ENCODE results near the gene ITM2B.
A peak's percentile ranks its signal among the peaks of the same experiment; 100 is the strongest.
"Not testable (repeated sequence)": the region's sequence is repeated elsewhere in the genome, so short reads cannot be mapped to it uniquely, and the experiment has no call there.

ITM2B gene

GRCh38 chr13:48233046-48233888 is at the start of gene ITM2B:
Gene ITM2B (plus strand): TSS chr13:48233206. CDS start chr13:48233361, 155 bp downstream.
- Histone ChIP-seq H3K9ac (ENCODE audit: low read depth, low read length) (peak within 1 kb of the TSS; percentile 96), H3K9me3 (ENCODE audit: control insufficient read depth, insufficient read depth, low read length) (no peaks in the 10 kb centered on the region), H3K36me3 (ENCODE audit: insufficient read depth, low read length) (0 out of 2 replicates have a peak, but pooled peaks cover 6% of the 10 kb centered on the region), H3K4me1 (ENCODE audit: insufficient read depth, low read length) (peaks cover 27% of the 10 kb centered on the region)

- Histone ChIP-seq H3K4me1 (ENCODE audit: insufficient read depth, low read length) (peaks cover 11% of the 10 kb centered on the region), H3K9ac (ENCODE audit: low read depth, low read length) (no peak overlapping the region), H3K36me3 (ENCODE audit: insufficient read depth, low read length) (no peaks in the 10 kb centered on the region), H3K9me3 (ENCODE audit: control insufficient read depth, insufficient read depth, low read length) (no peaks in the 10 kb centered on the region)
Observed at GRCh38 chr13:48184260-48184659, 48.7 kb upstream of the ITM2B start.

- Histone ChIP-seq H3K9me3 (ENCODE audit: control insufficient read depth, insufficient read depth, low read length) (no peaks in the 10 kb centered on the region), H3K9ac (ENCODE audit: low read depth, low read length) (no peak overlapping the region), H3K36me3 (ENCODE audit: insufficient read depth, low read length) (no peaks in the 10 kb centered on the region), H3K4me1 (ENCODE audit: insufficient read depth, low read length) (peaks cover 11% of the 10 kb centered on the region)
Observed at GRCh38 chr13:48185018-48185417, 48.0 kb upstream of the ITM2B start.

GRCh38 chr13:48186722-48187121 is 46.3 kb upstream of the ITM2B start:
- Histone ChIP-seq H3K9me3 (ENCODE audit: control insufficient read depth, insufficient read depth, low read length) (no peaks in the 10 kb centered on the region), H3K9ac (ENCODE audit: low read depth, low read length) (no peak overlapping the region), H3K4me1 (ENCODE audit: insufficient read depth, low read length) (peaks cover 7% of the 10 kb centered on the region), H3K36me3 (ENCODE audit: insufficient read depth, low read length) (no peaks in the 10 kb centered on the region)

GRCh38 chr13:48188131-48188530 is 44.9 kb upstream of the ITM2B start:
- Histone ChIP-seq H3K9me3 (ENCODE audit: control insufficient read depth, insufficient read depth, low read length) (no peaks in the 10 kb centered on the region), H3K36me3 (ENCODE audit: insufficient read depth, low read length) (no peaks in the 10 kb centered on the region), H3K4me1 (ENCODE audit: insufficient read depth, low read length) (peaks cover 5% of the 10 kb centered on the region; the same call in 1 of the 2 replicates), H3K9ac (ENCODE audit: low read depth, low read length) (no peak overlapping the region)

GRCh38 chr13:48188601-48189000 is 44.4 kb upstream of the ITM2B start:
- Histone ChIP-seq H3K36me3 (ENCODE audit: insufficient read depth, low read length) (no peaks in the 10 kb centered on the region), H3K9ac (ENCODE audit: low read depth, low read length) (no peak overlapping the region), H3K4me1 (ENCODE audit: insufficient read depth, low read length) (peaks cover 5% of the 10 kb centered on the region; the same call in 1 of the 2 replicates), H3K9me3 (ENCODE audit: control insufficient read depth, insufficient read depth, low read length) (no peaks in the 10 kb centered on the region)

- H3K36me3 ChIP-seq (ENCODE audit: insufficient read depth, low read length) = no peaks in the 10 kb centered on the region
- no peak overlapping the region for H3K9ac ChIP-seq (ENCODE audit: low read depth, low read length)
- H3K9me3 ChIP-seq (ENCODE audit: control insufficient read depth, insufficient read depth, low read length) = no peaks in the 10 kb centered on the region
- H3K4me1 ChIP-seq (ENCODE audit: insufficient read depth, low read length) = peaks cover 5% of the 10 kb centered on the region; the same call in 1 of the 2 replicates
Observed at GRCh38 chr13:48189171-48189570, 43.8 kb upstream of the ITM2B start.

- H3K4me1 ChIP-seq (ENCODE audit: insufficient read depth, low read length) = no peaks in the 10 kb centered on the region
- no peaks in the 10 kb centered on the region for H3K9me3 ChIP-seq (ENCODE audit: control insufficient read depth, insufficient read depth, low read length)
- no peaks in the 10 kb centered on the region for H3K36me3 ChIP-seq (ENCODE audit: insufficient read depth, low read length)
- no peak overlapping the region for H3K9ac ChIP-seq (ENCODE audit: low read depth, low read length)
Observed at GRCh38 chr13:48192411-48192935, 40.5 kb upstream of the ITM2B start.

GRCh38 chr13:48194379-48194754 is 38.6 kb upstream of the ITM2B start:
- no peaks in the 10 kb centered on the region for H3K4me1 ChIP-seq (ENCODE audit: insufficient read depth, low read length)
- no peaks in the 10 kb centered on the region for H3K36me3 ChIP-seq (ENCODE audit: insufficient read depth, low read length)
- H3K9me3 ChIP-seq (ENCODE audit: control insufficient read depth, insufficient read depth, low read length) = no peaks in the 10 kb centered on the region
- no peak overlapping the region for H3K9ac ChIP-seq (ENCODE audit: low read depth, low read length)

GRCh38 chr13:48199404-48199946 is 33.5 kb upstream of the ITM2B start:
- H3K9ac ChIP-seq (ENCODE audit: low read depth, low read length) = no peak overlapping the region
- no peaks in the 10 kb centered on the region for H3K36me3 ChIP-seq (ENCODE audit: insufficient read depth, low read length)
- H3K4me1 ChIP-seq (ENCODE audit: insufficient read depth, low read length) = no peaks in the 10 kb centered on the region
- H3K9me3 ChIP-seq (ENCODE audit: control insufficient read depth, insufficient read depth, low read length) = no peaks in the 10 kb centered on the region

GRCh38 chr13:48201044-48201443 is 32.0 kb upstream of the ITM2B start:
- no peaks in the 10 kb centered on the region for H3K9me3 ChIP-seq (ENCODE audit: control insufficient read depth, insufficient read depth, low read length)
- H3K4me1 ChIP-seq (ENCODE audit: insufficient read depth, low read length) = no peaks in the 10 kb centered on the region
- H3K36me3 ChIP-seq (ENCODE audit: insufficient read depth, low read length) = no peaks in the 10 kb centered on the region
- no peak overlapping the region for H3K9ac ChIP-seq (ENCODE audit: low read depth, low read length)

GRCh38 chr13:48207207-48207606 is 25.8 kb upstream of the ITM2B start:
- H3K9ac ChIP-seq (ENCODE audit: low read depth, low read length); H3K4me1 ChIP-seq (ENCODE audit: insufficient read depth, low read length); H3K36me3 ChIP-seq (ENCODE audit: insufficient read depth, low read length); H3K9me3 ChIP-seq (ENCODE audit: control insufficient read depth, insufficient read depth, low read length): not testable (repeated sequence)

- Histone ChIP-seq H3K4me1 (ENCODE audit: insufficient read depth, low read length) (no peaks in the 10 kb centered on the region), H3K9me3 (ENCODE audit: control insufficient read depth, insufficient read depth, low read length) (no peaks in the 10 kb centered on the region), H3K36me3 (ENCODE audit: insufficient read depth, low read length) (no peaks in the 10 kb centered on the region), H3K9ac (ENCODE audit: low read depth, low read length) (no peak overlapping the region)
Observed at GRCh38 chr13:48210178-48210577, 22.8 kb upstream of the ITM2B start.

GRCh38 chr13:48214519-48215121 is 18.4 kb upstream of the ITM2B start:
- no peaks in the 10 kb centered on the region for H3K36me3 ChIP-seq (ENCODE audit: insufficient read depth, low read length)
- H3K9ac ChIP-seq (ENCODE audit: low read depth, low read length) = no peak overlapping the region
- H3K4me1 ChIP-seq (ENCODE audit: insufficient read depth, low read length) = no peaks in the 10 kb centered on the region
- peaks cover 9% of the 10 kb centered on the region for H3K9me3 ChIP-seq (ENCODE audit: control insufficient read depth, insufficient read depth, low read length)
